ENCODE results near the gene DMD.

DNA sequence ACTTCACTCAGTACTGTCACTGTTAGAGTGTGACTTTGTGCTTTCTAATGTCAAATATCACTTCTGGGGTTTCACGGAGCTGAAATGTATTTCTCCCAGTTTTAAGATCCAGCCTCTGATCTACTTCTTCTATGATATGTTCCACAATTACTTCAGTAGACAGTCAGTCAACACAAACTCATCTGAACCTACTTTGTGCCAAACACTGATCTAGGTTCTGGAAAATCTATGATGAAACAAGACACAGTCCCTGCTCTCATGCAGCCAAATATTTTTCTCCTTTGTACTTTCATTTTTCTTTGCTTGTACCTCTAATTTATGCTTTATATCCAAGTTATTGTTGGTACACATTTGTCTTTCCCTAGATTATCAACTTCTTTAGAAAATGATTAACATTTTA, 1498.2 kb downstream of the DMD start:
- TF ChIP-seq, protein P1, sequence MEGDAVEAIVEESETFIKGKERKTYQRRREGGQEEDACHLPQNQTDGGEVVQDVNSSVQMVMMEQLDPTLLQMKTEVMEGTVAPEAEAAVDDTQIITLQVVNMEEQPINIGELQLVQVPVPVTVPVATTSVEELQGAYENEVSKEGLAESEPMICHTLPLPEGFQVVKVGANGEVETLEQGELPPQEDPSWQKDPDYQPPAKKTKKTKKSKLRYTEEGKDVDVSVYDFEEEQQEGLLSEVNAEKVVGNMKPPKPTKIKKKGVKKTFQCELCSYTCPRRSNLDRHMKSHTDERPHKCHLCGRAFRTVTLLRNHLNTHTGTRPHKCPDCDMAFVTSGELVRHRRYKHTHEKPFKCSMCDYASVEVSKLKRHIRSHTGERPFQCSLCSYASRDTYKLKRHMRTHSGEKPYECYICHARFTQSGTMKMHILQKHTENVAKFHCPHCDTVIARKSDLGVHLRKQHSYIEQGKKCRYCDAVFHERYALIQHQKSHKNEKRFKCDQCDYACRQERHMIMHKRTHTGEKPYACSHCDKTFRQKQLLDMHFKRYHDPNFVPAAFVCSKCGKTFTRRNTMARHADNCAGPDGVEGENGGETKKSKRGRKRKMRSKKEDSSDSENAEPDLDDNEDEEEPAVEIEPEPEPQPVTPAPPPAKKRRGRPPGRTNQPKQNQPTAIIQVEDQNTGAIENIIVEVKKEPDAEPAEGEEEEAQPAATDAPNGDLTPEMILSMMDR (conservative IDR thresholded peaks at IDR 0.05), result no peak
- no peak for TF ChIP-seq ZFX (IDR thresholded peaks at IDR 0.05)

All from C4-2B (cell line).